K562 (cell line): Measurements from ENCODE around the gene CHSY1.

Source experiments
- CHD1 ChIP-seq: fragments of 200-600 bp; sonication (generic); IDR thresholded peaks from one replicate; pipeline ENCODE4 v1.6.1; 2012; ENCODE audit warnings: mild to moderate bottlenecking, moderate library complexity, low read length, inconsistent platforms
- CXXC5 ChIP-seq: fragments of 250-450 bp; sonication (Bioruptor Pico); IDR thresholded peaks from 2 replicates; pipeline ENCODE4 v1.8.0; 2022; ENCODE audit warnings: inconsistent platforms, mild to moderate bottlenecking, moderate library complexity
- ETV6 ChIP-seq, 3 experiments: fragments of 150-350 bp in 1 of 3; sonication (generic) in 1 of 3; formaldehyde crosslinking in 1 of 3; IDR thresholded peaks; 2 replicates each; pipeline versions ENCODE4 v1.6.1 to v1.8.0; 2014 to 2022; ENCODE audit warnings: borderline replicate concordance in 2 of 3, low read depth in 2 of 3, antibody characterized with exemption in 1 of 3, low read length in 1 of 3, mild to moderate bottlenecking in 1 of 3, missing genetic modification reagents in 1 of 3
- HNRNPL ChIP-seq: fragments of 200-400 bp; formaldehyde crosslinking; IDR thresholded peaks from 2 replicates; pipeline ENCODE4 v1.6.1; 2017; ENCODE audit warnings: low read depth, mild to moderate bottlenecking, low read length
- LARP7 ChIP-seq: fragments of 450-650 bp; IDR thresholded peaks from 2 replicates; pipeline ENCODE4 v1.6.1; 2016
- NFE2L1 ChIP-seq: fragments of 450-650 bp; IDR thresholded peaks from 2 replicates; pipeline ENCODE4 v1.6.1; 2016; ENCODE audit warnings: missing genetic modification characterization, low read depth, mild to moderate bottlenecking, missing compliant biosample characterization, moderate library complexity, borderline replicate concordance
- POLR2AphosphoS2 ChIP-seq: IDR thresholded peaks from 2 replicates; pipeline ENCODE4 v1.6.1; 2012; ENCODE audit warnings: low read length, improper control_type of control experiment
- POLR2AphosphoS5 ChIP-seq: IDR thresholded peaks from 2 replicates; pipeline ENCODE4 v1.6.1; 2011; ENCODE audit warnings: mild to moderate bottlenecking, low read depth, low read length, moderate library complexity; ENCODE audit not compliant: control insufficient read depth, insufficient read depth
- RCOR1 ChIP-seq, 2 experiments: IDR thresholded peaks; 2 replicates each; pipeline ENCODE4 v1.6.1; 2012; ENCODE audit warnings: low read depth in 2 of 2, low read length in 2 of 2, borderline replicate concordance in 1 of 2, improper control_type of control experiment in 1 of 2
- TEAD2 ChIP-seq: fragments of 450-650 bp; IDR thresholded peaks from 2 replicates; pipeline ENCODE4 v1.6.1; 2016; ENCODE audit warnings: missing genetic modification characterization, control low read depth, missing compliant biosample characterization
- ZBTB17 ChIP-seq: fragments of 450-650 bp; formaldehyde crosslinking; IDR thresholded peaks from 2 replicates; pipeline ENCODE4 v1.4.0; 2020; ENCODE audit warnings: mild to moderate bottlenecking
- ZNF785 ChIP-seq: fragments of 250-450 bp; sonication (Bioruptor Pico); IDR thresholded peaks from 2 replicates; pipeline ENCODE4 v1.4.0; 2020; ENCODE audit warnings: mild to moderate bottlenecking
- TF ChIP-seq, protein P1 (sequence below): sonication (generic); formaldehyde crosslinking; IDR thresholded peaks from 2 replicates; pipeline ENCODE4 v1.8.1; 2023; ENCODE audit warnings: mild to moderate bottlenecking, missing genetic modification reagents
- TF ChIP-seq, protein P2 (sequence below), 2 experiments: fragments of 450-650 bp; conservative IDR thresholded peaks; 2 replicates each; pipeline ENCODE4 v1.6.1; 2017; ENCODE audit warnings: mild to moderate bottlenecking in 2 of 2, moderate library complexity in 2 of 2

DNA sequence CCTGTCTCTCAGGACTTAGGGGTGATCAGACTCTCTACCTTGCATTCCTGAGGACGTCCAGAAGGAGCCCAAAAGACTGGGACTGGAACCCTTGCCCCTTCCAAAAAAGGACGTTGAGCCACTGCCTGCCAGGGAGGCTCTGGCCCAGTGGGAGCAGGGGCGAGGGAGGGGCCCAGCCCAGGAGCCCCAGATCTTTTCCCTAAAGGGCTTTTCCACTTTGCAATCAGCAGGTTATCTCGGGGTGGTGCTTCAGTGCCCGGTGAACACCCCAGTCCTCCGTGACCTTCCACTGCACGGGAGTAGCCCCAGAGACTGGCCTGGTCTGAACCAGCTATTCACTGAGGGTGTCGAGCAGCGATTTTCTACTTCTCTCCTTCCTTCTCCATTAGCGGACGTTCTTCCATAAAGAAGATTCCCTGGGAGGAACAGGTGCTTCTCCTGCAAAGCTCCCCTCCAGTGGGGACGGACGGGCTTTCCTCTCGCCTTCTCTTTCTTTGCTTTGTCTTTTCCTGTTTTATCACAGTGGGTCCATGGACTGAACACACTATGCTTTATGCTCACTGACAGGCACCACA, 113.7 kb downstream of the CHSY1 start:
- TF ChIP-seq LARP7 = no peak
- no peak for TF ChIP-seq CXXC5
- no peak for TF ChIP-seq POLR2AphosphoS2
- no peak for TF ChIP-seq NFE2L1 (tag)
- no peak for TF ChIP-seq POLR2AphosphoS5
- TF ChIP-seq HNRNPL = no peak
- no peak for TF ChIP-seq ETV6 (IDR thresholded peaks at IDR 0.05; ENCODE audit: borderline replicate concordance in 1 of 2, low read depth in 2 of 2, low read length in 1 of 2)
- TF ChIP-seq ETV6 (CRISPR knock-in tag; IDR thresholded peaks at IDR 0.05; ENCODE audit: borderline replicate concordance) = no peak
- no peak for TF ChIP-seq ZNF785 (CRISPR knock-in tag)
- TF ChIP-seq RCOR1 (IDR thresholded peaks at IDR 0.05; ENCODE audit: borderline replicate concordance in 1 of 2, low read depth in 2 of 2, low read length in 2 of 2) = no peak
- TF ChIP-seq, protein P1, sequence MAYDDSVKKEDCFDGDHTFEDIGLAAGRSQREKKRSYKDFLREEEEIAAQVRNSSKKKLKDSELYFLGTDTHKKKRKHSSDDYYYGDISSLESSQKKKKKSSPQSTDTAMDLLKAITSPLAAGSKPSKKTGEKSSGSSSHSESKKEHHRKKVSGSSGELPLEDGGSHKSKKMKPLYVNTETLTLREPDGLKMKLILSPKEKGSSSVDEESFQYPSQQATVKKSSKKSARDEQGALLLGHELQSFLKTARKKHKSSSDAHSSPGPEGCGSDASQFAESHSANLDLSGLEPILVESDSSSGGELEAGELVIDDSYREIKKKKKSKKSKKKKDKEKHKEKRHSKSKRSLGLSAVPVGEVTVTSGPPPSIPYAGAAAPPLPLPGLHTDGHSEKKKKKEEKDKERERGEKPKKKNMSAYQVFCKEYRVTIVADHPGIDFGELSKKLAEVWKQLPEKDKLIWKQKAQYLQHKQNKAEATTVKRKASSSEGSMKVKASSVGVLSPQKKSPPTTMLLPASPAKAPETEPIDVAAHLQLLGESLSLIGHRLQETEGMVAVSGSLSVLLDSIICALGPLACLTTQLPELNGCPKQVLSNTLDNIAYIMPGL = no peak
- TF ChIP-seq TEAD2 (tag) = no peak
- TF ChIP-seq, protein P2, sequence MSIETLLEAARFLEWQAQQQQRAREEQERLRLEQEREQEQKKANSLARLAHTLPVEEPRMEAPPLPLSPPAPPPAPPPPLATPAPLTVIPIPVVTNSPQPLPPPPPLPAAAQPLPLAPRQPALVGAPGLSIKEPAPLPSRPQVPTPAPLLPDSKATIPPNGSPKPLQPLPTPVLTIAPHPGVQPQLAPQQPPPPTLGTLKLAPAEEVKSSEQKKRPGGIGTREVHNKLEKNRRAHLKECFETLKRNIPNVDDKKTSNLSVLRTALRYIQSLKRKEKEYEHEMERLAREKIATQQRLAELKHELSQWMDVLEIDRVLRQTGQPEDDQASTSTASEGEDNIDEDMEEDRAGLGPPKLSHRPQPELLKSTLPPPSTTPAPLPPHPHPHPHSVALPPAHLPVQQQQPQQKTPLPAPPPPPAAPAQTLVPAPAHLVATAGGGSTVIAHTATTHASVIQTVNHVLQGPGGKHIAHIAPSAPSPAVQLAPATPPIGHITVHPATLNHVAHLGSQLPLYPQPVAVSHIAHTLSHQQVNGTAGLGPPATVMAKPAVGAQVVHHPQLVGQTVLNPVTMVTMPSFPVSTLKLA (conservative IDR thresholded peaks at IDR 0.05) = no peak
- no peak for TF ChIP-seq CHD1
- no peak for TF ChIP-seq ZBTB17 (CRISPR knock-in tag)
